MM.1S (cell line): Measurements from ENCODE around the gene GCN1.

Experiments used
- EZH2 ChIP-seq: fragments of 300-600 bp; sonication (generic); optimal IDR thresholded peaks from 2 replicates; pipeline ENCODE3; 2017; ENCODE audit warnings: low read depth, mild to moderate bottlenecking, antibody characterized with exemption, low read length, mixed read lengths
- EZH2phosphoT487 ChIP-seq: fragments of 300-600 bp; sonication (generic); IDR thresholded peaks from 2 replicates; pipeline ENCODE4 v1.6.1; 2018; ENCODE audit warnings: antibody characterized with exemption, low read length
- TF ChIP-seq, protein P1 (sequence below): fragments of 300-600 bp; sonication (generic); IDR thresholded peaks from 2 replicates; pipeline ENCODE4 v1.5.1; 2016; ENCODE audit warnings: antibody characterized with exemption, low read length, mixed read lengths

DNA sequence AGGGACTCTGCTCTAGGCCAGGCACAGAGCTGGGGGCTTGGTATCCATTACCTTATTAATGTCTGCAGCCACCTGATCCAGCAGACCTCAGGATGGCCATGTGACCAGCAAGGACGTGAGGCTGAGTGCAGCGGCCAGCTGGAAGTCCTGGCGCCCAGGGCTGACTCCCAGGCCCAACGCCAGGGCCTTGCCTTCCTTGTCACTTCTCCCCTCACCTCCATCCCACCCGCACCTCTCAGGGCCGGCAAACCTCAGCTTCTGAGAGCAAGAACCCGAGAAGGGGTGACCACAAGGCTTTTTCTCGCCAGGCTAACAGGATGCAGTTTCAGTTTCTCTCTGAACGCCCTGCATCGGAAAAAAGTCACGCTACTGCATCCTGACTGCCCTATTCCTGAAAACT lies 93.3 kb downstream of the GCN1 start:
- TF ChIP-seq, protein P1, sequence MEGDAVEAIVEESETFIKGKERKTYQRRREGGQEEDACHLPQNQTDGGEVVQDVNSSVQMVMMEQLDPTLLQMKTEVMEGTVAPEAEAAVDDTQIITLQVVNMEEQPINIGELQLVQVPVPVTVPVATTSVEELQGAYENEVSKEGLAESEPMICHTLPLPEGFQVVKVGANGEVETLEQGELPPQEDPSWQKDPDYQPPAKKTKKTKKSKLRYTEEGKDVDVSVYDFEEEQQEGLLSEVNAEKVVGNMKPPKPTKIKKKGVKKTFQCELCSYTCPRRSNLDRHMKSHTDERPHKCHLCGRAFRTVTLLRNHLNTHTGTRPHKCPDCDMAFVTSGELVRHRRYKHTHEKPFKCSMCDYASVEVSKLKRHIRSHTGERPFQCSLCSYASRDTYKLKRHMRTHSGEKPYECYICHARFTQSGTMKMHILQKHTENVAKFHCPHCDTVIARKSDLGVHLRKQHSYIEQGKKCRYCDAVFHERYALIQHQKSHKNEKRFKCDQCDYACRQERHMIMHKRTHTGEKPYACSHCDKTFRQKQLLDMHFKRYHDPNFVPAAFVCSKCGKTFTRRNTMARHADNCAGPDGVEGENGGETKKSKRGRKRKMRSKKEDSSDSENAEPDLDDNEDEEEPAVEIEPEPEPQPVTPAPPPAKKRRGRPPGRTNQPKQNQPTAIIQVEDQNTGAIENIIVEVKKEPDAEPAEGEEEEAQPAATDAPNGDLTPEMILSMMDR, result no peak
- TF ChIP-seq EZH2phosphoT487 (no peak), EZH2 (no peak)
